ENCODE measurements around the gene NEURL1.

NEURL1 gene

GRCh38 chr10:103547391-103547946, 54.0 kb downstream of the NEURL1 start:
- DNase-seq: no peak

- DNase-seq: no peak
These were observed 54.5 kb downstream of the NEURL1 start for GRCh38 chr10:103548006-103548405.

- DNase-seq: no peak
These were observed 55.3 kb downstream of the NEURL1 start for GRCh38 chr10:103548581-103549348.

- no peak for DNase-seq
These were observed 55.8 kb downstream of the NEURL1 start for GRCh38 chr10:103549349-103549685.

- no peak for DNase-seq
These were observed 56.7 kb downstream of the NEURL1 start for GRCh38 chr10:103550229-103550628.

GRCh38 chr10:103551619-103552602, 58.4 kb downstream of the NEURL1 start:
- DNase-seq: no peak

- no peak for DNase-seq
These were observed 59.6 kb downstream of the NEURL1 start for GRCh38 chr10:103552856-103553742.

- no peak for DNase-seq
These were observed 60.4 kb downstream of the NEURL1 start for GRCh38 chr10:103553743-103554487.

GRCh38 chr10:103554488-103555324, 61.2 kb downstream of the NEURL1 start:
- no peak for DNase-seq

- DNase-seq: no peak
These were observed 61.8 kb downstream of the NEURL1 start for GRCh38 chr10:103555325-103555649.

- no peak for DNase-seq
These were observed 62.2 kb downstream of the NEURL1 start for GRCh38 chr10:103555712-103556111.

- DNase-seq: no peak
These were observed 63.0 kb downstream of the NEURL1 start for GRCh38 chr10:103556383-103557007.

GRCh38 chr10:103557455-103557854, 64.0 kb downstream of the NEURL1 start:
- DNase-seq: no peak

GRCh38 chr10:103558911-103559310, 65.4 kb downstream of the NEURL1 start:
- no peak for DNase-seq

- no peak for DNase-seq
These were observed 66.3 kb downstream of the NEURL1 start for GRCh38 chr10:103559776-103560175.

GRCh38 chr10:103560886-103561285, 67.4 kb downstream of the NEURL1 start:
- no peak for DNase-seq

GRCh38 chr10:103562383-103562782, 68.9 kb downstream of the NEURL1 start:
- DNase-seq: no peak

GRCh38 chr10:103563231-103564115, 70.0 kb downstream of the NEURL1 start:
- no peak for DNase-seq

- DNase-seq: no peak
These were observed 70.6 kb downstream of the NEURL1 start for GRCh38 chr10:103564116-103564501.

Measured in activated effector memory CD4-positive, alpha-beta T cell treated with Interleukin-2 at 50 U/mL for 16 hours (primary cell).